Activated CD8-positive, alpha-beta memory T cell treated with anti-CD3 and anti-CD28 coated beads for 36 hours (primary cell): ENCODE results near the gene NDRG3. TPM values are rescaled to one million over a fixed set of nuclear protein-coding genes. Genes with fewer than 3 reads are reported as not detected.
"Not testable (repeated sequence)": the region's sequence is repeated elsewhere in the genome, so short reads cannot be mapped to it uniquely, and the experiment has no call there.

ENCODE experiments used
- CTCF ChIA-PET: fragments of 350-600 bp; sonication (Branson Sonifier 250); formaldehyde crosslinking; loops from one replicate; lab custom pipeline; 2021; ENCODE audit warnings: antibody characterized with exemption; lab: Charles Lee
- POLR2A ChIA-PET: fragments of 350-600 bp; sonication (Branson Sonifier 250); formaldehyde crosslinking; loops from one replicate; lab custom pipeline; 2021; ENCODE audit warnings: antibody characterized with exemption; lab: Charles Lee
- total RNA-seq, 2 experiments: library from RNA; stranded (reverse); gene quantifications; one replicate each; pipeline ENCODE4 v1.2.3, GENCODE V29; 2021

The NDRG3 gene
- total RNA-seq, 2 experiments from 2014 or later, result 17.4 to 18.3 TPM

DNA sequence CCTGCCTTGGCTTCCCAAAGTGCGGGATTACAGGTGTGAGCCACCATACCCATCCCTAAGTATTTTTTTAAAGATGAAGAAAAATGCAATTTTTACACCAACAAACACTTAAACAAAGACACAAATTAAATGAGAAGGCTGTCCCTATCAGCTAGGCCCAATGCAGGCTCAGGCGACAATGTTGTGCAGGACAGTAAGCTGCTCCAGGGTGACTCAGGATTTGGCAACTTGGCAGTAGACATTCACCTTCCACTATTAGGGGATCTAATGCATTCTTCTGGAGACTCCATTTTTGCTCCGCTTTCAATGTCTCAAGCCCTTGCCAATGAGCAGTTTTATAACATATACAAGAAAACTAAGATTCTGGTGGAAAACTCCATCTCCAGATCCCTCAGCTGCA is 19.7 kb downstream of the NDRG3 start:
- CTCF ChIA-PET, result interaction anchor here (0.8 kb wide), 1 partner anchor 28 kb away, joined by 3 read pairs; no protein-coding TSS in a partner anchor
- POLR2A ChIA-PET, result interaction anchor here (0.6 kb wide), 1 partner anchor 57 kb away, joined by 3 read pairs; no protein-coding TSS in a partner anchor

DNA sequence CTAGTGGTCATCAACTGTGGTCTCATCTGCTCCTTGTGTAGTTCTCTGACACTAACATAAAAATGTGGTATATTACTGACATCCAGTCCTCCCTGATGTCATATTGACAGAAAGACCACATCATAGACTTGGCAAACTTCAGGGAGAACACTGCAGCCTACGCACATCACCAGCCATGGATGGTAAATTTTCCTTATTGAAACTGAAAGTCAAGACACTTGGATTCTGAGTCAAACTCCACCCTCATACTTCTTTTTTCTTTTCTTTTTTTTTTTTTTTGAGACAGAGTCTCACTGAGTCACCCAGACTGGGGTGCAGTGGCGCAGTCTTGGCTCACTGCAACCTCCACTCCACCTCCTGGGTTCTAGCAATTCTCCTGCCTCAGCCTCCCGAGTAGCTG is 25.4 kb downstream of the NDRG3 start:
- CTCF ChIA-PET, result no interaction called here
- POLR2A ChIA-PET, result no interaction called here

DNA sequence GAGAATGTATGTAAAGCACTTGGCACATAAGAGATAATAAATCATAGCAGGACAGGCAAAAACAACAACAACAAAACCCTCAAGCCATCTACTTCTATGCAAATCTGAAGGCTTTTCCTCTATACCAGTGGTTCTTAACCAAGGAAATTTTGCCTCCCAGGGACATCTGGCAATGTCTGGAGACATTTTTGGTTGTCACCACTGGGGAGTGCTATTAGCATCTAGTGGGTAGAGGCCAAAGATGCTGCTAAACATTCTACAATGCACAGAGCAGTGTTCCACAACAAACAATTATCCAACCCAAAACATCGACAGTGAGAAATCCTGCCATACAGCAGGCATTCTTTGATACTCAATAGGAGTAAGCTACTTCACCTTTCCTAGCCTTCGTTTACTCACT is 28.2 kb downstream of the NDRG3 start:
- ChIA-PET POLR2A (no interaction called here), CTCF (interaction anchor here (0.6 to 1.2 kb wide), 3 partner anchors 13 to 92 kb away, joined by 3 to 5 read pairs (median 3); no protein-coding TSS in a partner anchor)

DNA sequence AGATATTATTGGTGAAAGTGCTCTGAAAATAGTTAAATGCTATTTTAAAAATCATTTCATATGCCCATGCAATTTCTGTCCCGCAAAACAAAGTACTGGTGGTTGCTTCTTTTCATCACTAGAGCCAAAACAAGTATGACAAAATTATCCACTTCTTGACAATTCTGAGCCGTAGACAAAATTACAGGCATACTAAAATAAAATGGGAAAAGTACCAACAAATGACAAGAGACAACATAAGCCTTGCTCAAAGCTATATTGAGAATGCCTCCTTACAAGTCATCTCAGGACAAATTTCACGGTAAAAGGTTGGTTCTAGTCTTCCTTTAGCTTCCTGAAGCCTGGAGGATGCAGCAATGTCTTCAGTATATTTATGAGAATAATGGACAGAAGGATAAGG is 28.9 kb downstream of the NDRG3 start:
- CTCF ChIA-PET, result interaction anchor here (0.5 kb wide), 1 partner anchor 423 kb away, joined by 4 read pairs; no protein-coding TSS in a partner anchor
- POLR2A ChIA-PET, result no interaction called here

DNA sequence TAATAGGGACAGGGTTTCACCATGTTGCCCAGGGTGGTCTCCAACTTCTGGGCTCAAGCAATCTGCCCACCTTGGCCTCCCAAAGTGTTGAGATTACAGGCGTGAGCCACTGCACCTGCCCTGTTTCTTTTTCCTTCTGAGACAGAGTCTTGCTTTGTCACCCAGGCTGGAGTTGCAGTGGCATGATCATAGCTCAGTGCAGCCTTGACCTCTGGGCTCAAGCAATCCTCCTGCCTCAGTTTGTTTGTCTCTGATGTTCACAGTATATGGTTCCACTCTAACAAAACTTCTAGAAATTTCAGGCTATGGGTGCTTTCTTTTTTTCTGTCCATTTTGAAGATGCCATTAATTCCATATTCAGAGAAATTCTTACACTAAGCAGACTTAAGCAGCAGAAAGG is 33.1 kb downstream of the NDRG3 start:
- ChIA-PET POLR2A (no interaction called here), CTCF (no interaction called here)

DNA sequence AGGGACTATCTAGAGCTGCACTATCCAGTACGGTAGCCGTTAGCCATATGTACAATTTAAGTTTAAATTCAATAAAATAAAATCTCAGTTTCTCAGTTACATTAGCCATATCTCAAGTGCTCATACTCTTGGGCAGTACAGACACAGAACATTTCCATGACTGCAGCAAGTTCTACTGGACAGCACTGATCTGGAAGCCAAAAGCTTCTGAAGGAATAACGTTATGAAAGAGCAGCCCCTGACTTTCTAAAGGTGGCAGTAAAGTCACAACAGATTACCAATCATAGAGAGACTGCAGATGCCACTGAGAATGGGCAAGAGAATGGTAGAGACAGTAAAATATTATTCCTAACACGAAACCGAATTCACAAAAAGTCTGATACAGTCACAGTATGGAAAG is 36.8 kb downstream of the NDRG3 start:
- ChIA-PET CTCF (no interaction called here), POLR2A (no interaction called here)

DNA sequence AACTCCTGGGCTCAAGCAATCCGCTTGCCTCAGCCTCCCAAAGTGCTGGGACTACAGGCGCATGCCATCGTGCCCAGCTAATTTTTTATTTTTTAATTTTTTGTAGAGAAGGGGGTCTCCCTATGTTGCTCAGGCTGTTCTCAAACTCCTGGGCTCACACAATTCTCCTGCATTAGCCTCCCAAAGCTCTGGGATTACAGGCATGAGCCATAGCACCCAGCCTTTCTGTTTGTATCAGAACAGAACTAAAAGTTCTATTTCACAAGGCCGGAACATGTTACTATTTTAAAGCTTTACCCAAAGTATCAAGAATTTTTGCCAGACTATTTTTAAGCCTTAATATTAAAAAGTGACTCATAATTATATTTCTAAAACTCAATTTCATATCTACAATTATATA is 42.4 kb downstream of the NDRG3 start:
- ChIA-PET POLR2A (no interaction called here), CTCF (no interaction called here)

DNA sequence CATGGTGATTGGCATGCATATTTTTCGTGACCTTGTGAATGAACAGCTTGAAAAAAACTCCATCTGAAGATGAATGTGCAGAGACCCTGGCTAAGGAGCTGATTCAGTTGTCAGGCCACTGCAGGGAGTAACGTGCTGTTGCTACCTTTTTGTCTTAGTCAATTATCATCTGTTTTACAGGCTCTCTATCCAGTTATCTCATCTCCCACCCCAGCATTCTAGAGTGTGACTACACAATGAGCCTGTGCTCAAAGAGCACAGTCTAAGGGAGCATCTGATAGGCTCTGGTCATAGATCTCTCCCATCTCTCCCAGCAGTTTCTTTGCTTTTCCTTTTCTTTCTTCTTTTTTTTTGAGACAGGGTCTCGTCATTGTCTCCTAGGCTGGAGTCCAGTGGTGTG is 45.5 kb downstream of the NDRG3 start:
- ChIA-PET POLR2A (no interaction called here), CTCF (no interaction called here)

DNA sequence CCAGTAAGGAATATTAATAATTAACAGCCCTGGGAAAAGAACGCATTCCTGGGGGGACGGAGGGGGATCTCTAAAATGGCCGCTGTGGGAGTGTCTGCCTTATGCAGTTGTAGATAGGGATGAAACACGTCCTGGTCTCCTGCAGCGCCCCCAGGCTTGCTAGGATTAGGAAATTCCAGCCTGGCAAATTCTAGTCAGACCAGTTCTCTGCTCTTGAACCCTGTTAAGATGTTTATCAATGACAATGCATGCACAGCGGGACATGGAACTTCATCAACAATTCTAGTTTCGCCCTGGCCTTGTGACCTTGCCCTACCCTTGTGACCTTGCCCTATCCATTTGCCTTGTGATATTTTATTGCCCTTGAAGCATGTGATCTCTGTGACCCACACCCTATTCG is 50.4 kb downstream of the NDRG3 start:
- CTCF ChIA-PET, POLR2A ChIA-PET: not testable (repeated sequence)

DNA sequence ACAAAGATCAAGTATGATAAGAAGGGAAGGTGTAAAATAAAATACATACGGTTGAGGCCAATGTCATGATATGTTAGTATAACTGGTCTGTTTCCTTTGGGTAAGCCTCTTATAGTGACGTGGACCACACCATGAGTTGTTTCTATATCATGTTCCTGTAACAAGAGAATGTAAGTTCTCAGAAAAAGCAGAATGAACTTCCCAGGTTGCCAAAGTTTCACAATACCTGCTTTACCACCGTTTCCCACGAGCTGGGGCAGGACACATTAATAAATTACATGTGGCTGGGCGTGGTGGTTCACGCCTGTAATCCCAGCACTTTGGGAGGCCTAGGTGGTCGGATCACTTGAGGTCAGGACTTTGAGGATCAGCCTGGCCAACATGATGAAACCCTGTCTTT is 57.3 kb downstream of the NDRG3 start:
- ChIA-PET CTCF (no interaction called here), POLR2A (no interaction called here)

DNA sequence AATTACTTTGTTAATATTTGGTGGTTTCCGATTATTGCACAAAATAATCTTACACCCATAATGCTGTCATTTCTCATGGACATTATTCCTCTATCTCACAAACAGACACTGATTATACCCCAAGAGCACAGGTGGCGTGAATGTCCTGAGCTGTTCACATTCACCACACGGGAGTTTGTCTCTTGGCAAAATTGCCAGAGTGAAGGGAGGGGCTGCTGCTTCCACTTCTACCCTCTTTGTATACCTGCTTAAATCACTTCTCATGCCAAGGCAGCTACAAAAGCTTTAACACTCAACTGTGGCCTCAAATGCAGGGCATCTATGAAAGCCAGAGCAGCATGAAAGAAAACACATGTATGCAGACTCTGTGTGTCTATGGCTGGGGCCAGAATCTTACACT is 58.0 kb downstream of the NDRG3 start:
- ChIA-PET POLR2A (no interaction called here), CTCF (no interaction called here)

DNA sequence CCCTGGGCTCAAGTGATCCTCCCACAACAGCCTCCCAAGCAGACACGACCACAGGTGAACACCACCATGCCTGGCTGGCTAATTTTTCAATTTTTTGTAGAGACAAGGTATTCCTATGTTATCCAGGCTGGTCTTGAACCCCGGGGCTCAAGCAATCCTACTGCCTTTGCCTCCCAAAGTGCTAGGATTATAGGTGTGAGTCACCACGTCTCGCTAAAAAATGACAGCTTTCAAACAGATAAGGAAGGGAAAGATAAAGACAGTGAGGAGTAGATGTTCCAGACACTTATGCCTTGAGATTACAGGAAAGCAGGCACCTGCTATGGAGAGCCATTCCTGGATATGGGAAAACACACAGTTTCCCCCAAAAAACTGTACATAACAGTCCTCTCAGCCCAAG is 58.9 kb downstream of the NDRG3 start:
- POLR2A ChIA-PET, result interaction anchor here (0.6 kb wide), 1 partner anchor 177 kb away, joined by 3 read pairs; no protein-coding TSS in a partner anchor
- CTCF ChIA-PET, result no interaction called here

DNA sequence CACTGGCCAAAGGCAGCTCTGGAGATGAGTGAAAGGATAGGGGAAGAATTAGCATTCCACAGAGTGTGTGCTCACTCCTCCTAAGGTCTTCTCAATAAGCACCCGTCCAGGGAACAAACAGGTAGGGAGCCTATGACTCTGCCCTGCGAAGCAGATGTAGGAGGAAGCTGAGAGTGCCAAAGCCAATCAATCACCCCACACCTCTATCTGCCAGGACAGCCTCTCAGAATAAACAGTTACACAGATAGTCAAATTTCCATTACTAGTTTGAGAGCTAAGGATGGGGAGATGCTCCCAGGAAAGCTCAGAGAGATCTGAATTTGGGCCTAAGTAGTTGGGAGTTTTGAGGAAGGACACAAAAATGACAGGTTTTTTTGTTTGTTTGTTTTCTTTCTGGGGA is 59.4 kb downstream of the NDRG3 start:
- ChIA-PET POLR2A (interaction anchor here (0.6 kb wide), 1 partner anchor 178 kb away, joined by 3 read pairs; no protein-coding TSS in a partner anchor), CTCF (no interaction called here)

DNA sequence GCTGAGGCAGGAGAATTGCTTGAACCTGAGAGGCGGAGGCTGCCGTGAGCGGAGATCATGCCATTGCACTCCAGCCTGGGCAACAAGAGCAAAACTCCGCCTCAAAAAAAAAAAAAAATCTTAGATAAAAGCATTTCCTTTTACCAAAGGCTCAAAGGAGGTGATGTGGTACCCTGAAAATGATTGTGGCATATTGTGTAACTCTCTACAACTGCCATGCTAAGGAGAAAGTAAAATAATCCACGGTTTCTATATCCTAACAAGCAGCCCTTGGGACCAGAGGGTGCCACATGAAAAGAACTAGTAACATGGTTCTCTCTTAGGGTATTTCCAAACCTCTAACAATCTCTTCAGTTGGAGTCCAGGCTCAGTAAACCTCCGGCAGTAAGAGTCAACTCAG is 61.1 kb downstream of the NDRG3 start:
- CTCF ChIA-PET, result no interaction called here
- POLR2A ChIA-PET, result no interaction called here

DNA sequence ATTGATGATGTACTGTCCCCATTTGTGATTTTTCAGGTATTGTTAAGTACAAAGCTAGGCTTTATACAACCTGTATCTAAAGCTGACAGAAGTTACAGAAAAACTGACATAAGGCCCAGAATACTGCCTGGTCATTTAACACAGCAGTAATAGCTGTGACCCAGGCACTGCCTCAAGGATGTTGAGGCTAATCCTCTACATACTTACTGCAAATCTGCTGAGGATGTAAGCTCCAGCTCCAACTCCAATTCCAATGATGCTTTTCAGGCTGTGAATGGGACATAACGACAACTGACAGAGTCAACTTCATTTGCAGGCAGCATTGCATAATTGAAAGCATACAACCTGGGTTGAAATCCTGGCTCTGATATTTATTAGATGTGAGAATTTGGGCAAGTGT is 63.6 kb downstream of the NDRG3 start:
- POLR2A ChIA-PET, result no interaction called here
- CTCF ChIA-PET, result interaction anchor here (0.5 to 0.6 kb wide), 2 partner anchors 28 to 44 kb away, joined by 3 to 5 read pairs; no protein-coding TSS in a partner anchor

DNA sequence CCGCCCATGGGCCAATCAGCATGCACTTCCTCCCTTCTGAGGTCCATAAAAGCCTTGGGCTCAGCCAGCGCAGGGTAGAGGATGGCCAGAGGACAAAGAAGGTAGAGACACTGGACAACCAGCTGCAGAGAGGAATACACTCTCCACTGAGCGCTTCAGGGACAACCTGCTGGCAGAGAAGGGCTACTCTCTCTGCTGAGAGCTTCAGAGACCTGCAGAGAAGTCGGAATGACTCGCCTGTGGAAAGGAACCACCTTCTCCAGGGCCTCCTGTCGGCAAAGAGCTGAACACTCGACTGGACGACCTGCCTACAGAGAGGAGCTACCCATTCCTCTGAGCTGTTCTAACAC is 68.5 kb downstream of the NDRG3 start:
- POLR2A ChIA-PET, result no interaction called here
- CTCF ChIA-PET, result no interaction called here

DNA sequence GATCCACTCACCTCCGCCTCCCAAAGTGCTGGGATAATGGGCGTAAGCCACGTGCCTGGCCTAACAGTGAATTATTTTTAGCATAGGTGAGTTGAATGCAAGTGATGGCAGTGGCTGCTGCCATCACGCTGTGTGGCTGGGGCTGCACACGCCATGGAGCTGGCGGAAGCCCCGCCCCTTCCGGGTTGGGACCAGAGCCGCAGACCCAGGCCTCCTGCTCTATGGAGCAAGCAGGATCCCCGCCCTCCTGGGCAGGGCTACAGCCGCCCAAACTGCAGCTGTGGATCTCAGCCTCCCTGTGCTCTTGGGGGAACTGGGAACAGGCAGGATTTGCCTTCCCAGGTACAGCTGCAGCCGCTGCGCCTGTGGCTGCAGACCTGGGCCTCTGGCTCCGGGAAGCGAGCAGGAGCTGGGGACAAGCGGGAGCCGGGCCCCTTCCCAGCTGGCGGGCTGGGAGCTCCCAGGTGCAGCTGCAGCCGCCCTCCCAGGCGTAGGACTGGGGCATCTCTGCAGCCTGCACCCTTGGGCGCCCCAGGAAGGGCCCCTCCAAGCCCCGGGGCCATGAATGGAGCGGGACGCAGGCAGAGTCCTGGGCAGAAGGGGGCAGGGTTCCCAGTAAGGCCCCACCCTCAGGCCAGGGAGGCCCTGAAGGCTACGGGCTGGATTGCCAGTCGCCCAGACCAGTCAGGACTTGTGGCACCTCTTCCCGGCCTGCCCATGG is 69.0 kb downstream of the NDRG3 start:
- ChIA-PET POLR2A (no interaction called here), CTCF (no interaction called here)

DNA sequence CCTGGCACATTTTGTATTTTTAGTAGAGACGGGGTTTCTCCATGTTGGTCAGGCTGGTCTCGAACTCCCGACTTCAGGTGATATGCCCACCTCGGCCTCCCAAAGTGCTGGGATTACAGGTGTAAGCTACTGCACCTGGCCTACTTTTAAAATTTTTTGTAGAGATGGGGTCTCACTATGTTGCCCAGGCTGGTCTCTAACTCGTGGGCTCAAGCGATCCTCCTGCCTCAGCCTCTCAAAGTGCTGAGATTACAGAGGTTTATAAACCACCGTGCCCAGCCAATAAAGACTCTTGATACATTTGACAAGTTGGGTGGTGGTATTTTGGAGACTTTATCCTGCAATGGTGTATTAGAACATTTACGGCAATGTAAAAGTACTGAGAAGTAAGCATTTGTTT is 70.3 kb downstream of the NDRG3 start:
- CTCF ChIA-PET, result not testable (repeated sequence)

DNA sequence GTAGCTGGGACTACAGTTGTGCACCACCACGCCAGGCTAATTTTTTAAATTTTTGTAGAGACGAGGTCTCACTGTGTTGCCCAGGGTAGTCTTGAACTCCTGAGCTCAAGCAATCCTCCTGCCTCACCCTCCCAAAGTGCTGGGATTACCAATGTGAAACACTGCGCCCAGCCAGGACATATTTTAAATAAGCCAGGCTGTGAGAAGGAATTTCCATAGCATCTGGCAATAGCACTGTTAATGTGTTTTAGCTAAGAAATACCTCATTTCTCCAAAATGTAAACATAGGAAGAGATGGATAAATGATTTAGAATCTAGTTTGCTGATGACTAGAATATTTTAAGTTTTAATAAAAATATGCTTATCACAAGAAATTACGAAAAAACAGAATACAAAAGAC is 72.9 kb downstream of the NDRG3 start:
- POLR2A ChIA-PET, result no interaction called here
- CTCF ChIA-PET, result no interaction called here

More for the DNA sequence above, 70.3 kb downstream of the NDRG3 start:
- POLR2A ChIA-PET, result not testable (repeated sequence)

DNA sequence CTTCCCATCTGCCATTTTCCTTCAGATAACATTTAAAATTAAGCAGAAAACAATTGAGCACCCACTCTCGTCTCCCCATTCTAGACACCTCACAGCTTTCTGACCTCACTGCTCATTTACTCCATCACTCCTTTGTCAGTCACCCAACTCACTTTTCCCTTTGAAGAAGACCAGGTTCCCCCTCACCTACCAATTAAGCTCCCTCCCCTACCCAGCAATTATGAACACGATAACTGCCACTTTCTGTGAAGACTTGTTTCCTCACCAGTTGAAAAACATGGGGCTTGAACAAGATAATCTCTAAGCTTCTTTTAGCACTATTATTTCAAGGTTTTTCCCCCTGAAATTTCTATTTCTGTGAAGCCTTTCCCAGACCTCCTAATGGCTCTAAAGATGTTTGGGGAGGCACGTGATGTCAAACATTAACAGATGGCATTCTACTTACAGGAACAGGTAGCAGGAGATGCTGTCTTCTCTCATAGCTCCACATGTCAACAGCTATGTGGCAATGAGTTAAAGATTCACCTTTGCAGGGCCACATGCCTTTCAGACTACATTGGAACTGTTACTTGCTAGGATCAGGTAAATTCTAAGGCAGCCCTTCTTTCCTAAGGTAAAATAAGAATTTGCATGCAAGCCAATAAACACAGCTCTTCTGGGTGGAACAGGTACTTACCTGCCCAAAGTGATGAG is 75.1 kb downstream of the NDRG3 start:
- ChIA-PET CTCF (no interaction called here), POLR2A (no interaction called here)

DNA sequence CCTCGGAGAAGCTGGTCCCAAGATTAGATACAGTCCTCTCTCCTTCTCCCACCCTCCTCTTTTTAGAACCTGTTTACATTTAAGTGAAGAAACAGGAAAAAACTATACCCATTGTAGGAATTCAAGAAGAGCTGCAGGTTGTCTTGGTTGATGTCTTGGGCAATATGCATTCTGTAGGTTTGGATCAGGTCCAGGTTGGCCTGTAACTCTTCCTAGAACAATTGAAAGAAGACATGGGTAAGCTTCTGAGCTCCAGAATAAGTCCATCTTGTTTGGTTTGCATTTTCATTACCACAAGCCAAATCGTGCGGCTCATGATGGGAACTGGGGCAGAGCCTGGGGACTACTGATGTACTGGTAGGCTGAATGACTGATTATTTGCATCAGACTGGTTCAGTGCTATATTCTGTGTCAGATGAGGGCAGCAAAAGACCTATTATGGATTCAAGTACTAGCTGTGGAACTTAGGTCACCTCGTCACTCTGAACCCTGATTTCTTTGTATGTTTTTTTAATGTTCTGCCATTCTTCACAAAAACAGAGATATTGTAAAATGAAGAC is 79.6 kb downstream of the NDRG3 start:
- CTCF ChIA-PET, result no interaction called here
- POLR2A ChIA-PET, result no interaction called here
